ENCODE results near the gene RANGAP1.
A peak's percentile ranks its signal among the peaks of the same experiment; 100 is the strongest.

Gene RANGAP1, protein sequence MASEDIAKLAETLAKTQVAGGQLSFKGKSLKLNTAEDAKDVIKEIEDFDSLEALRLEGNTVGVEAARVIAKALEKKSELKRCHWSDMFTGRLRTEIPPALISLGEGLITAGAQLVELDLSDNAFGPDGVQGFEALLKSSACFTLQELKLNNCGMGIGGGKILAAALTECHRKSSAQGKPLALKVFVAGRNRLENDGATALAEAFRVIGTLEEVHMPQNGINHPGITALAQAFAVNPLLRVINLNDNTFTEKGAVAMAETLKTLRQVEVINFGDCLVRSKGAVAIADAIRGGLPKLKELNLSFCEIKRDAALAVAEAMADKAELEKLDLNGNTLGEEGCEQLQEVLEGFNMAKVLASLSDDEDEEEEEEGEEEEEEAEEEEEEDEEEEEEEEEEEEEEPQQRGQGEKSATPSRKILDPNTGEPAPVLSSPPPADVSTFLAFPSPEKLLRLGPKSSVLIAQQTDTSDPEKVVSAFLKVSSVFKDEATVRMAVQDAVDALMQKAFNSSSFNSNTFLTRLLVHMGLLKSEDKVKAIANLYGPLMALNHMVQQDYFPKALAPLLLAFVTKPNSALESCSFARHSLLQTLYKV

DNA sequence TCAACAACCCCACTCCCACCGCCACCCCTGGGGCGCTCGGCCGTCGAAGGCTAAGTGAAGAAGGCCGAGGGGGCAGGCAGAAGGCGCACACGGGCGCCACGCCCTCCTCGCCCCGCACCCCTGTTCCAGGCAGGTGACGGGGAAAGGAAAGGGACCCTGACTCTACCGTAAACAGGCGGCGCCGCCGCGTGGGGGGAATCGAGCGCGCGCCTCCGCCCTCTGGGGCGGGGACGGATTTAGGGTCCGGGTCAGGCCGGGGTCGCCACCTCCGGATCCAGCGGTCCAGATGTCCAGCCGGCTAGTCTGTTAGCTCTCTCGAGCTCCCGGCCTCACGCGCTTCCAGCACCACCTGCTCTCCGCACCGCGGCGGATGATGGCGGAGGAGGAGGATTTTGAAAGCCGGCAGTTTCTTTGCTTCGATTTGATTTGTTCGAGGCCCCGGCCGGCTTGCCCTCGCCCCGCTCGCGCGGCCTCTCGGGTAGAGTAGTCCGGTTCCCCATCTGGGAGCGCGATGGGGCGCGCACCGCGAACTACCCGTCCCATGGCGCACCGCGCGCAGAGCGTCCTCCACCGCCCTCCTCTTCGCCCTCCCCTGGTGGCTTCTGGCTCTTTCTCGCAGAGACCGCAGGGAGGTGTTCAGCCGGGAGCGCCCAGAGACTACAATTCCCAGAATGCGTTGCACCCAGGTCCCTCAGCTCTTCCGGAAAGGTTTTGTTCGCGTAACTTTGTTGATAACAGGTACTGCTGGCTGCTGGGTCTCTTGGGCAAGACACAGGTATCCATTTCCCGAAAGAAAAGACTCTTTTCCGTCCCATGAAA, at the start of gene RANGAP1:
Gene RANGAP1 (minus strand): TSS at position 368 of the 819 bp plus-strand sequence. CDS start 5,143 bp downstream, outside the sequence.
- peak within 1 kb of the TSS; percentile 83 for H3K4me3 ChIP-seq (ENCODE audit: low read length)
- DNase-seq (ENCODE audit: low read depth): peak; percentile 97
- TF ChIP-seq, protein P1, sequence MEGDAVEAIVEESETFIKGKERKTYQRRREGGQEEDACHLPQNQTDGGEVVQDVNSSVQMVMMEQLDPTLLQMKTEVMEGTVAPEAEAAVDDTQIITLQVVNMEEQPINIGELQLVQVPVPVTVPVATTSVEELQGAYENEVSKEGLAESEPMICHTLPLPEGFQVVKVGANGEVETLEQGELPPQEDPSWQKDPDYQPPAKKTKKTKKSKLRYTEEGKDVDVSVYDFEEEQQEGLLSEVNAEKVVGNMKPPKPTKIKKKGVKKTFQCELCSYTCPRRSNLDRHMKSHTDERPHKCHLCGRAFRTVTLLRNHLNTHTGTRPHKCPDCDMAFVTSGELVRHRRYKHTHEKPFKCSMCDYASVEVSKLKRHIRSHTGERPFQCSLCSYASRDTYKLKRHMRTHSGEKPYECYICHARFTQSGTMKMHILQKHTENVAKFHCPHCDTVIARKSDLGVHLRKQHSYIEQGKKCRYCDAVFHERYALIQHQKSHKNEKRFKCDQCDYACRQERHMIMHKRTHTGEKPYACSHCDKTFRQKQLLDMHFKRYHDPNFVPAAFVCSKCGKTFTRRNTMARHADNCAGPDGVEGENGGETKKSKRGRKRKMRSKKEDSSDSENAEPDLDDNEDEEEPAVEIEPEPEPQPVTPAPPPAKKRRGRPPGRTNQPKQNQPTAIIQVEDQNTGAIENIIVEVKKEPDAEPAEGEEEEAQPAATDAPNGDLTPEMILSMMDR (conservative IDR thresholded peaks at IDR 0.05; ENCODE audit: low read length): peak; percentile 22; the same call in 1 of the 2 replicates

DNA sequence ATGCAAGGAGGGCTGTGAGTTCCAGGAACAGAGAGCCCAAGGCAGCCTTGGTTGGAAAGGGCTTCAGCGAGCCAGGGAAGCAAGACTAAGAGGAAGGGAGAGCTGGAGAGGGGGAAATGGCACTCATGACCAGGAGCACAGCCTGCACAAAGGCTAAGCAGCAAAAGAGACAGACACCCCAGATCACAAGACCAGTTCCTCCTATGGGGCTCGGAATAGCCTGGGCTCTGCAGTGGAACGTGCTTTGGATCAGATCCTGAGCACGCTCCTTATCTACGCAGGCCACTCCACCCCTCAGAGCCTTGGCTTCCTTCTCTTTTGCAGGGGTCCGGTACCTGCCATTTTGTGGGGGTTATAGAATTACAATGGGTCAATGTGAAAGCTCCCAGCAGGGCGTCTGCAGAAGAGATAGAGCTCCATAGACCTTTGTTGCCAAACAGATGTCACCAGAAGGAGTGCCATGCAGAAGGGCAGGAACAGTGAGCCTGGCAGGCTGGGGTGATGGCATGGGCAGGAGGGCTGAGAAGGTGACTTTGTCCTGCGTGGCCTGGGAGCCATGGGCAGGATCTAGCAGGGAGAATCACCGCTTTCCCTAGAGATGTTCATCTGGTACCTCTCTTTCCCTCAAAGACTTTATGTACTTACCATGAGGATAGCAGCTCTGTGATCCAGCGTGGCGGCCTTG, 49.1 kb upstream of the RANGAP1 start:
- TF ChIP-seq, protein P1 (conservative IDR thresholded peaks at IDR 0.05; ENCODE audit: low read length): no peak
- DNase-seq (ENCODE audit: low read depth): no peak
- H3K4me3 ChIP-seq (ENCODE audit: low read length): no peak overlapping the region

DNA sequence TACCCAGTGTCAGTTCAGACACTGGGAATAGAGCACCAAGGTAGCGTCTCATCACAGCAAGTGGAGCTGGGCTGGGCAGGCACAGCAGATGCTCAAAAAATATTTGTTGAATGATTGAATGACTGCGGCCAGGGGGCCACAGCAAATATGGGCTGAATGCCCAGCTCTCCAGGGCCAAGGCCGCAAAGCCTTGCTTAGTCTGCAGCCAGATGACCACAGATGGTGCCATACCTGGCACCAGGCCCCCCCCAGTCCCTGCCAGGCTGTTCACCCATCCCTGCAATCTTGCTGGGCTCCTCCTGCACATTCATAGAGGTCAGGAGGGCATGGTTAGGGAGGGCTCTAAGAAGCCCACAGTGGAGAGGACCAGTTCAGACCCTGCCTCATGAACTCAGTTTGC, 48.2 kb upstream of the RANGAP1 start:
- DNase-seq (ENCODE audit: low read depth): no peak
- TF ChIP-seq, protein P1 (conservative IDR thresholded peaks at IDR 0.05; ENCODE audit: low read length): no peak
- H3K4me3 ChIP-seq (ENCODE audit: low read length): no peak overlapping the region

DNA sequence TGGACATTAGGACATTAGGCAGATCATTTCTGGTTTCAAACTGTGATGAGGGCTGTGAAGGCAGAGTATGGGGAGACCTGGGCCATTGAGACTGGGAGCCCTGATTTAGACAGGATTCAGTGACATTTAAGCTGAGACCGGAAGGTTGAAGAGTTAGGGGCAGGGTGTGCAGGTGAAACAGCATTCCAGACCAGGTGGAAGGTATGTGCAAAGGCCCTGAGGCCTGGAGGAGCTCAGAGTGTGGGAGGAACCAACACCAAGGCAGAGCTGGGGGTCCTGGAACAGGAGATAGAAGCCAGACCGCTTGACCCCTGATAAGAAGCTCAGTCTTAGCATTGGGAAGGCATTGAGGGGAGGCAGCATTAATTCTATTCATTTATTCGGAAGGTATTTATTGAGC, 47.8 kb upstream of the RANGAP1 start:
- no peak for DNase-seq (ENCODE audit: low read depth)
- TF ChIP-seq, protein P1 (conservative IDR thresholded peaks at IDR 0.05; ENCODE audit: low read length): no peak
- no peak overlapping the region for H3K4me3 ChIP-seq (ENCODE audit: low read length)

DNA sequence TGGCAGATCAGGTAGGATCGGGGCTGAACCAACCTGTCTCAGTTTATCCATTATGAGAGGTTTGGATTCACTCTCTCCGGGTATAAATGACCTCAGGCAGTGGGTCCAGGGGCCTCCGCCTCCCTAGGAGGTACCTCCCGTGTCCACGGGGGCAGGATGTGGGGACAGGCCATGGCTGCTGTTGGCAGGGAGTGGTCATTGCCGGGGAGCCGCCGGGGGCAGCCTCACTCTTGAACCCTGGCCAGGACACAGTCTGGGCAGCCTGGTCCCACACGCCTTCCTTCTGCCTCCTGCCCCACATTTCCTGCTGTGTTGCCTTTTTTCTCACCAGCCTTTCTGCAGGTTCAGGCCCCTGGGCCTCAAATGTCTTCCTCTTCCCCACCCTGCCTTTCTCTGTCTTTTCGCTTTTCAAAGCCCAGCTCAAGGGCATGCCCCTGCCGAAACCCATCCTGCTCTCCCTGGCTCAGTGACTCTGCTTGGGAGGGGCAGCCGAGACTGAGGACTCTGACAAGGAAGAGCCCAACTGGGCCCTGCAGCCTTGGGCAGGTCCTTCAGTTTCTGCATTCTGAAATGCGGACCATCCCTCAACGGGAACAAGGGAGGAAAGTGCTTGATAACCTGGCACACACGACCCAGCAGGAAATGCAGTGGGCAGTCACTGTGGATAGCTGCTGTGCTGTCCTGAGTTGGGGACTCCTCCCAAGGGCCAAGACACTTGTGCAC, 46.4 kb upstream of the RANGAP1 start:
- TF ChIP-seq, protein P1 (conservative IDR thresholded peaks at IDR 0.05; ENCODE audit: low read length): no peak
- no peak overlapping the region for H3K4me3 ChIP-seq (ENCODE audit: low read length)
- DNase-seq (ENCODE audit: low read depth): no peak

DNA sequence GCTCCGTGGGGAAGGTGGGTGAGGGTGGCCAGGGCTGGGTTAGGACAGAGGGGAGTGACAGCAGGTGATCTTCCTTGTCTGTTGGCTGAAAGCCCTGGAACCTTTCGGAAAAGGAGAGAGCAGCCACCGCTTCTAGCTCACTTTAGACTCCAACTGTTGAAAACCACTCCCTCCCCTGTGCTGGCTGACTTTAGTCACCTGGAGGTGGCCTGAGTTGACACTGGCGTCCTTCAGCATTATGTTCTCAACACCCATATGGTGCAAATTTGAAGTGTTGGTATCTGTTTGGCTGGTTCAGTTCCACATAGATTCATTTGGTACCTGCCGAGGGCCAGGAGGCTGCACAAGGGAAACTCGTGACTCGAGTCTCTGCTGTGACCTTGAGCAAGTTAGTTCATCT, 44.2 kb upstream of the RANGAP1 start:
- no peak for DNase-seq (ENCODE audit: low read depth)
- TF ChIP-seq, protein P1 (conservative IDR thresholded peaks at IDR 0.05; ENCODE audit: low read length): no peak
- no peak overlapping the region for H3K4me3 ChIP-seq (ENCODE audit: low read length)
